Measurements from ENCODE around the gene FKBP2. TPM values are rescaled to one million over a fixed set of nuclear protein-coding genes. Genes with fewer than 3 reads are reported as not detected.

Gene FKBP2
- total and polyA plus RNA-seq, 2 of the 4 experiments (the other 2 are of a cell fraction): 36.2 to 76.4 TPM

- WGBS, 2 experiments (ENCODE audit: extremely low coverage in 2 of 2, insufficient read length in 1 of 2): 94% methylated on average over 24 of the region's 32 CpGs; no CpG with 5 or more reads in 1 of the 2 experiments
- no peaks in the 10 kb centered on the region for H4K20me1 ChIP-seq (ENCODE audit: insufficient read depth, low read length)
- ChIA-PET POLR2A (ENCODE audit: unreplicated experiment) (no interaction called here), CTCF (no interaction called here)
- H2AFZ ChIP-seq (replicated peaks; ENCODE audit: low read length, poor library complexity): no peak overlapping the region
- no peak overlapping the region for H4K5ac ChIP-seq (ENCODE audit: low read depth, low read length)
- in situ Hi-C loops (cut with MboI; ENCODE audit: low sequenced_read_pairs) (no loop called here), dilution Hi-C loops (cut with HindIII; ENCODE audit: low sequenced_read_pairs, unreplicated experiment) (no loop called here), intact Hi-C loops (cut with micrococcal nuclease) (no loop called here)
- no peak overlapping the region for H3K4me3 ChIP-seq (ENCODE audit: insufficient read depth, low read depth, low read length)
- ATAC-seq (ENCODE audit: low read depth): no peak
- 0 out of 2 replicates have a peak, but pooled peaks cover 5% of the 10 kb centered on the region for H3K9me1 ChIP-seq (ENCODE audit: insufficient read depth, low read length)
- H3K79me1 ChIP-seq (ENCODE audit: low read depth in 1 of 2, low read length in 2 of 2): peaks cover 7 to 55% of the 10 kb centered on the region in 2 experiments; a peak in 3 of 4 replicates
- no peak overlapping the region for H3K18ac ChIP-seq (ENCODE audit: low read depth, low read length)
- no peak overlapping the region for H2BK5ac ChIP-seq (ENCODE audit: low read depth, low read length, poor library complexity, severe bottlenecking)
- H2BK20ac ChIP-seq (ENCODE audit: low read depth, low read length): no peak overlapping the region
- no peak overlapping the region for H4K91ac ChIP-seq (ENCODE audit: insufficient read depth, low read depth, low read length)
- H3K4ac ChIP-seq (ENCODE audit: low read depth, low read length): no peak overlapping the region
- H2AK9ac ChIP-seq (replicated peaks; ENCODE audit: low read depth, low read length, poor library complexity): no peak overlapping the region
- TF ChIP-seq CEBPB (IDR thresholded peaks at IDR 0.05; ENCODE audit: low read depth, low read length) (no peak), NFE2L2 (IDR thresholded peaks at IDR 0.05; ENCODE audit: low read depth, low read length) (no peak), CTCF (conservative IDR thresholded peaks at IDR 0.05; ENCODE audit: low read depth, low read length) (no peak), MXI1 (IDR thresholded peaks at IDR 0.05; ENCODE audit: borderline replicate concordance, low read depth, low read length) (no peak), MAZ (IDR thresholded peaks at IDR 0.05; ENCODE audit: borderline replicate concordance, low read depth, low read length) (no peak)
- no peak overlapping the region for H3K56ac ChIP-seq (ENCODE audit: extremely low read depth, insufficient read depth, low read length)
- H4K8ac ChIP-seq (ENCODE audit: low read depth in 2 of 2, low read length in 2 of 2): no peak overlapping the region
- no peak overlapping the region for H2BK15ac ChIP-seq (ENCODE audit: low read depth, low read length)
- H2BK120ac ChIP-seq (ENCODE audit: low read depth, low read length): no peak overlapping the region
- H3K27ac ChIP-seq (ENCODE audit: insufficient read depth, low read length): no peak overlapping the region
- no peaks in the 10 kb centered on the region for H3K27me3 ChIP-seq (ENCODE audit: control insufficient read depth, insufficient read depth, low read length)
- no peak overlapping the region for H3K9ac ChIP-seq (ENCODE audit: low read depth, low read length)
- H3K4me2 ChIP-seq (ENCODE audit: low read depth, low read length): no peak overlapping the region
- DNase-seq: no peak
- H2AK5ac ChIP-seq (ENCODE audit: low read depth, low read length): no peak overlapping the region
- H3K14ac ChIP-seq (replicated peaks; ENCODE audit: low read depth, low read length): no peak overlapping the region
- BruUV-seq (replicated peaks): no TSS peak
- no peak overlapping the region for H3K23ac ChIP-seq (ENCODE audit: low read depth, low read length)
- no peaks in the 10 kb centered on the region for H3K9me3 ChIP-seq (ENCODE audit: control insufficient read depth, insufficient read depth, low read length)
- peaks cover 9% of the 10 kb centered on the region for H3K4me1 ChIP-seq (ENCODE audit: control insufficient read depth, insufficient read depth, low read length)
- peaks cover 67% of the 10 kb centered on the region for H3K36me3 ChIP-seq (ENCODE audit: control insufficient read depth, insufficient read depth, low read length)
Measured at GRCh38 chr11:64258946-64259532, 18.1 kb downstream of the FKBP2 start.
